ENCODE results near the gene TINCR. TPM values are rescaled to one million over a fixed set of nuclear protein-coding genes. Genes with fewer than 3 reads are reported as not detected.

TINCR gene
- total and polyA plus RNA-seq, 2 of the 13 experiments (the other 11 are each of a cell fraction or from before 2014, with no cell fraction given), result 0.17 to 0.33 TPM

DNA sequence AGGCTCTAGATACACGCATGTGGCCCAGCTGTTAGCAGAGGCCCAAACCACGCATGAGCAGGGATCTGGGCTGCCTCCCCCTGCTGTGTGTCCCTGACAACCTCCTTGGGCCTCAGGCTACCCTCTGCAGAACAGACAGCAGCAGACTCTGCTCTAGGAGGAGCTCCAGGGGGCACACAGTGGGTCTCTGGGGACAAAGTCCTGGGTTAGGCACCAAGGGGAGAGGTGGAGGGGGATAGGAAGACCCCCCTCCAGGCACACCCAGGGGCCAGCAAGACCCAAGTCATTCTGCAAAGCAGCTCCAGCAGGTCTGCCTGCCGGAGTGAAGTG lies 8.0 kb downstream of the TINCR start:
- no peaks in the 10 kb centered on the region for H3K36me3 ChIP-seq (replicated peaks in 1 of 2; ENCODE audit: control insufficient read depth in 1 of 2, insufficient read depth in 2 of 2, low read length in 2 of 2)
- no peak overlapping the region for H3K4me3 ChIP-seq (replicated peaks in 1 of 3; ENCODE audit: insufficient read depth in 1 of 3, low read depth in 2 of 3, low read length in 3 of 3)
- no peak overlapping the region for H3K27ac ChIP-seq (ENCODE audit: extremely low read length, insufficient read depth, low read length)
- ATAC-seq (no peak; the same call in 2 of the 3 replicates), DNase-seq (ENCODE audit: low spot score) (no peak), FAIRE-seq (no peak)
- no TSS peak for BruUV-seq (replicated peaks)
- WGBS (ENCODE audit: low lambda C conversion rate), result no CpG with 5 or more reads among the region's 3 CpGs
- no peak overlapping the region for H3K9ac ChIP-seq (ENCODE audit: insufficient read depth, low read depth, low read length)
- intact Hi-C loops (cut with micrococcal nuclease; ENCODE audit: unreplicated experiment) (no loop called here), in situ Hi-C loops (cut with HindIII; ENCODE audit: extremely low pct_ligation_motif_present, low pct_unique_long_range_greater_than_20kb) (no loop called here)
- no peak overlapping the region for H2AFZ ChIP-seq (ENCODE audit: low read length)
- POLR2A ChIA-PET, result no interaction called here
- CTCF ChIA-PET (ENCODE audit: low intra/inter-chr PET ratio, low total read pairs), result no interaction called here
- no peaks in the 10 kb centered on the region for H4K20me1 ChIP-seq (ENCODE audit: insufficient read depth, low read length)
- no peaks in the 10 kb centered on the region for H3K4me1 ChIP-seq (ENCODE audit: insufficient read depth, low read length)
- no peak for TF ChIP-seq CBX5 (CRISPR knock-in tag; IDR thresholded peaks at IDR 0.05; ENCODE audit: borderline replicate concordance)
- no peak for TF ChIP-seq ZKSCAN5 (CRISPR knock-in tag; IDR thresholded peaks at IDR 0.05)
- TF ChIP-seq ATAD3A (CRISPR knock-in tag; IDR thresholded peaks at IDR 0.05), result no peak
- TF ChIP-seq MIER2 (CRISPR knock-in tag; IDR thresholded peaks at IDR 0.05), result no peak
- no peak for TF ChIP-seq ZNF350 (CRISPR knock-in tag; IDR thresholded peaks at IDR 0.05; ENCODE audit: borderline replicate concordance, low read depth)
- no peak for TF ChIP-seq ZNF10 (CRISPR knock-in tag; IDR thresholded peaks at IDR 0.05; ENCODE audit: borderline replicate concordance, low read depth)
- no peak for TF ChIP-seq GZF1 (CRISPR knock-in tag; IDR thresholded peaks at IDR 0.05)
- no peak for TF ChIP-seq CAMTA2 (CRISPR knock-in tag; IDR thresholded peaks at IDR 0.05; ENCODE audit: borderline replicate concordance)
- TF ChIP-seq, protein P1, sequence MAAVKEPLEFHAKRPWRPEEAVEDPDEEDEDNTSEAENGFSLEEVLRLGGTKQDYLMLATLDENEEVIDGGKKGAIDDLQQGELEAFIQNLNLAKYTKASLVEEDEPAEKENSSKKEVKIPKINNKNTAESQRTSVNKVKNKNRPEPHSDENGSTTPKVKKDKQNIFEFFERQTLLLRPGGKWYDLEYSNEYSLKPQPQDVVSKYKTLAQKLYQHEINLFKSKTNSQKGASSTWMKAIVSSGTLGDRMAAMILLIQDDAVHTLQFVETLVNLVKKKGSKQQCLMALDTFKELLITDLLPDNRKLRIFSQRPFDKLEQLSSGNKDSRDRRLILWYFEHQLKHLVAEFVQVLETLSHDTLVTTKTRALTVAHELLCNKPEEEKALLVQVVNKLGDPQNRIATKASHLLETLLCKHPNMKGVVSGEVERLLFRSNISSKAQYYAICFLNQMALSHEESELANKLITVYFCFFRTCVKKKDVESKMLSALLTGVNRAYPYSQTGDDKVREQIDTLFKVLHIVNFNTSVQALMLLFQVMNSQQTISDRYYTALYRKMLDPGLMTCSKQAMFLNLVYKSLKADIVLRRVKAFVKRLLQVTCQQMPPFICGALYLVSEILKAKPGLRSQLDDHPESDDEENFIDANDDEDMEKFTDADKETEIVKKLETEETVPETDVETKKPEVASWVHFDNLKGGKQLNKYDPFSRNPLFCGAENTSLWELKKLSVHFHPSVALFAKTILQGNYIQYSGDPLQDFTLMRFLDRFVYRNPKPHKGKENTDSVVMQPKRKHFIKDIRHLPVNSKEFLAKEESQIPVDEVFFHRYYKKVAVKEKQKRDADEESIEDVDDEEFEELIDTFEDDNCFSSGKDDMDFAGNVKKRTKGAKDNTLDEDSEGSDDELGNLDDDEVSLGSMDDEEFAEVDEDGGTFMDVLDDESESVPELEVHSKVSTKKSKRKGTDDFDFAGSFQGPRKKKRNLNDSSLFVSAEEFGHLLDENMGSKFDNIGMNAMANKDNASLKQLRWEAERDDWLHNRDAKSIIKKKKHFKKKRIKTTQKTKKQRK (IDR thresholded peaks at IDR 0.05; ENCODE audit: low read length), result no peak
- TF ChIP-seq, protein P2, sequence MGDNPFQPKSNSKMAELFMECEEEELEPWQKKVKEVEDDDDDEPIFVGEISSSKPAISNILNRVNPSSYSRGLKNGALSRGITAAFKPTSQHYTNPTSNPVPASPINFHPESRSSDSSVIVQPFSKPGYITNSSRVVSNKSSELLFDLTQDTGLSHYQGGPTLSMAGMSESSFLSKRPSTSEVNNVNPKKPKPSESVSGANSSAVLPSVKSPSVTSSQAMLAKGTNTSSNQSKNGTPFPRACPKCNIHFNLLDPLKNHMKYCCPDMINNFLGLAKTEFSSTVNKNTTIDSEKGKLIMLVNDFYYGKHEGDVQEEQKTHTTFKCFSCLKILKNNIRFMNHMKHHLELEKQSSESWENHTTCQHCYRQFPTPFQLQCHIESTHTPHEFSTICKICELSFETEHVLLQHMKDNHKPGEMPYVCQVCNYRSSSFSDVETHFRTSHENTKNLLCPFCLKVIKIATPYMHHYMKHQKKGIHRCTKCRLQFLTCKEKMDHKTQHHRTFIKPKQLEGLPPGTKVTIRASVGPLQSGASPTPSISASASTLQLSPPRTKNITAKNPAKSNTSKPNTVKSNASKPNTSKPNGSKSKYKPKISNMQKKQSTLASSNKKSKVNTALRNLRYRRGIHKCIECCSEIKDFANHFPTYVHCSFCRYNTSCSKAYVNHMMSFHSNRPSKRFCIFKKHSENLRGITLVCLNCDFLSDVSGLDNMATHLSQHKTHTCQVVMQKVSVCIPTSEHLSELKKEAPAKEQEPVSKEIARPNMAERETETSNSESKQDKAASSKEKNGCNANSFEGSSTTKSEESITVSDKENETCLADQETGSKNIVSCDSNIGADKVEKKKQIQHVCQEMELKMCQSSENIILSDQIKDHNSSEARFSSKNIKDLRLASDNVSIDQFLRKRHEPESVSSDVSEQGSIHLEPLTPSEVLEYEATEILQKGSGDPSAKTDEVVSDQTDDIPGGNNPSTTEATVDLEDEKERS (CRISPR knock-in tag; IDR thresholded peaks at IDR 0.05), result no peak
- TF ChIP-seq NAIF1 (CRISPR knock-in tag; IDR thresholded peaks at IDR 0.05; ENCODE audit: borderline replicate concordance), result no peak
- no peaks in the 10 kb centered on the region for H3K79me2 ChIP-seq (ENCODE audit: insufficient read depth, low read length)
- H3K4me2 ChIP-seq (ENCODE audit: low read depth, low read length), result no peak overlapping the region
- peaks cover 7% of the 10 kb centered on the region for H3K9me3 ChIP-seq (ENCODE audit: low read length)
- H3K27me3 ChIP-seq (ENCODE audit: control insufficient read depth in 1 of 2, insufficient read depth in 2 of 2, low read length in 2 of 2), result peaks cover 0 to 6% of the 10 kb centered on the region in 2 experiments; a peak in 2 of 5 replicates

All from HepG2 (cell line).